H7 (cell line): ENCODE measurements around the gene ITLN2. TPM values are rescaled to one million over a fixed set of nuclear protein-coding genes. Genes with fewer than 3 reads are reported as not detected.
"Not testable (repeated sequence)": the region's sequence is repeated elsewhere in the genome, so short reads cannot be mapped to it uniquely, and the experiment has no call there.

ENCODE experiments used
- DNase-seq: peaks from one replicate; pipeline ENCODE4 v3.0.0; 2012
- H3K27me3 ChIP-seq: 2 replicates; pipeline ENCODE4 v1.6.0; 2011; ENCODE audit warnings: mild to moderate bottlenecking, low read length; ENCODE audit not compliant: control insufficient read depth, insufficient read depth
- H3K36me3 ChIP-seq: replicated peaks from 2 replicates; pipeline ENCODE4 v1.5.1; 2011; ENCODE audit warnings: low read length; ENCODE audit not compliant: control insufficient read depth, insufficient read depth
- H3K4me3 ChIP-seq: 2 replicates; pipeline ENCODE4 v1.5.1; 2011; ENCODE audit warnings: low read depth, mild to moderate bottlenecking, control low read depth, low read length, moderate library complexity; ENCODE audit not compliant: insufficient read depth
- total RNA-seq: library from RNA; depleted of rRNA; stranded (reverse); fragments of >200 nt; shearing (Covaris generic); gene quantifications from 2 replicates; pipeline ENCODE4 v1.2.3, GENCODE V29; 2014; rRNA removed

ITLN2 gene
- 2.7 and 5.2 TPM in 2 replicates for total RNA-seq

GRCh38 chr1:160954158-160955104, at the start of gene ITLN2:
TSS of gene ITLN2 (minus strand) at chr1:160954809. CDS start at chr1:160954741, 68 bp downstream.
- no peak within 1 kb of the TSS for H3K4me3 ChIP-seq
- no peaks in the 10 kb centered on the region; the same call in 1 of the 2 replicates for H3K27me3 ChIP-seq
- DNase-seq, result peak; percentile 72
- H3K36me3 ChIP-seq, result no peaks in the 10 kb centered on the region

GRCh38 chr1:161001525-161001924, 46.9 kb upstream of the ITLN2 start:
- Histone ChIP-seq H3K27me3 (no peaks in the 10 kb centered on the region), H3K36me3 (peaks cover 38% of the 10 kb centered on the region), H3K4me3 (no peak overlapping the region)
- DNase-seq, result no peak

- no peak overlapping the region for H3K4me3 ChIP-seq
- peaks cover 38% of the 10 kb centered on the region for H3K36me3 ChIP-seq
- no peaks in the 10 kb centered on the region for H3K27me3 ChIP-seq
- DNase-seq, result no peak
Observed at GRCh38 chr1:161000736-161001480, 46.3 kb upstream of the ITLN2 start.

GRCh38 chr1:160999376-160999775, 44.8 kb upstream of the ITLN2 start:
- Histone ChIP-seq H3K4me3 (no peak overlapping the region), H3K27me3 (no peaks in the 10 kb centered on the region), H3K36me3 (peaks cover 38% of the 10 kb centered on the region)
- no peak for DNase-seq

- DNase-seq, result peak; percentile 74
- Histone ChIP-seq H3K36me3 (peaks cover 38% of the 10 kb centered on the region), H3K27me3 (no peaks in the 10 kb centered on the region), H3K4me3 (no peak overlapping the region)
Observed at GRCh38 chr1:160997323-160998038, 42.9 kb upstream of the ITLN2 start.

- no peak for DNase-seq
- no peaks in the 10 kb centered on the region for H3K27me3 ChIP-seq
- H3K36me3 ChIP-seq, result peaks cover 36% of the 10 kb centered on the region
Observed at GRCh38 chr1:160996178-160996577, 41.6 kb upstream of the ITLN2 start.

GRCh38 chr1:160993544-160994193, 39.1 kb upstream of the ITLN2 start:
- Histone ChIP-seq H3K36me3 (peaks cover 12% of the 10 kb centered on the region), H3K27me3 (no peaks in the 10 kb centered on the region), H3K4me3 (no peak overlapping the region)
- no peak for DNase-seq

More at GRCh38 chr1:160996178-160996577, 41.6 kb upstream of the ITLN2 start:
- no peak overlapping the region for H3K4me3 ChIP-seq

- H3K27me3 ChIP-seq, H3K4me3 ChIP-seq, H3K36me3 ChIP-seq, DNase-seq: not testable (repeated sequence)
Observed at GRCh38 chr1:160992036-160992435, 37.4 kb upstream of the ITLN2 start.

- H3K4me3 ChIP-seq, result no peak overlapping the region
- H3K27me3 ChIP-seq, result no peaks in the 10 kb centered on the region
- peak; percentile 27 for DNase-seq
- no peaks in the 10 kb centered on the region for H3K36me3 ChIP-seq
Observed at GRCh38 chr1:160987359-160988050, 32.9 kb upstream of the ITLN2 start.

- Histone ChIP-seq H3K36me3 (no peaks in the 10 kb centered on the region), H3K4me3 (no peak overlapping the region), H3K27me3 (no peaks in the 10 kb centered on the region)
- no peak for DNase-seq
Observed at GRCh38 chr1:160985723-160986122, 31.1 kb upstream of the ITLN2 start.

GRCh38 chr1:160981584-160982411, 27.2 kb upstream of the ITLN2 start:
- Histone ChIP-seq H3K4me3 (peak overlapping the region; percentile 42), H3K36me3 (no peaks in the 10 kb centered on the region), H3K27me3 (no peaks in the 10 kb centered on the region)
- DNase-seq, result peak; percentile 72

GRCh38 chr1:160979286-160979685, 24.7 kb upstream of the ITLN2 start:
- DNase-seq, result no peak
- H3K4me3 ChIP-seq, result no peak overlapping the region
- no peaks in the 10 kb centered on the region for H3K36me3 ChIP-seq
- H3K27me3 ChIP-seq, result no peaks in the 10 kb centered on the region

GRCh38 chr1:160978510-160978927, 23.9 kb upstream of the ITLN2 start:
- Histone ChIP-seq H3K36me3 (no peaks in the 10 kb centered on the region), H3K4me3 (no peak overlapping the region), H3K27me3 (no peaks in the 10 kb centered on the region)
- DNase-seq, result no peak
